ENCODE results near the gene ZNF777. TPM values are rescaled to one million over a fixed set of nuclear protein-coding genes. Genes with fewer than 3 reads are reported as not detected.

Gene ZNF777
- total RNA-seq, 1 experiment from 2014 or later = 15.6 TPM

DNA sequence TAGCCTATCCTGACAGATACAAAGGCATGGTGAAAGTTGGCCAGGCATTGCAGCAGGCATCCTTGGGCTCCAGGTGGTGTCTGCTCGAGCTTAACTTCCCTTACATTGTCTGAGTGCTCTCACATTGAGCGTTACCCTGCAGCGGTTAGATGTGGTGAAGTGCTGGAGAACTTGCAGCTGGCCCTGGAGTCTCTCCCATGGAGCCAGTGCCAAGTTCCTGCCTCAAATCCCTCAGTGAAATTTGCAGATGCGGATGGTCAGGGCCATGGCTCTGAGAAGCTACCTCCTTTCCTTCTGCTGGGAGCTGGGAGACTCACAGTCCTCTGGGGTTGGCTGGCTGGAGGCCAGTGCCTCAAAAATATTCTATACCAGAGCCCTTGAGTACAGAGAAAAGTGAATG is 40.0 kb upstream of the ZNF777 start:
- peaks cover 2% of the 10 kb centered on the region; the same call in 1 of the 2 replicates for H3K79me2 ChIP-seq (ENCODE audit: insufficient read depth, low read length)
- H3K27me3 Mint-ChIP-seq (ENCODE audit: low read depth) = peaks cover 53% of the 10 kb centered on the region
- no peak overlapping the region for H4K8ac ChIP-seq (replicated peaks; ENCODE audit: insufficient read length, low read depth, low read length)
- H2BK120ac ChIP-seq (ENCODE audit: low read depth, low read length, poor library complexity, severe bottlenecking) = no peak overlapping the region
- no peaks in the 10 kb centered on the region for H3K9me3 ChIP-seq (ENCODE audit: control insufficient read depth, low read depth, low read length)
- no peak overlapping the region for H2AFZ ChIP-seq (ENCODE audit: low read length)
- peaks cover 7 to 10% of the 10 kb centered on the region in 2 experiments for H3K4me1 Mint-ChIP-seq
- no peak overlapping the region for H2AK5ac ChIP-seq (ENCODE audit: insufficient read length, low read length)
- TF ChIP-seq, protein P1, sequence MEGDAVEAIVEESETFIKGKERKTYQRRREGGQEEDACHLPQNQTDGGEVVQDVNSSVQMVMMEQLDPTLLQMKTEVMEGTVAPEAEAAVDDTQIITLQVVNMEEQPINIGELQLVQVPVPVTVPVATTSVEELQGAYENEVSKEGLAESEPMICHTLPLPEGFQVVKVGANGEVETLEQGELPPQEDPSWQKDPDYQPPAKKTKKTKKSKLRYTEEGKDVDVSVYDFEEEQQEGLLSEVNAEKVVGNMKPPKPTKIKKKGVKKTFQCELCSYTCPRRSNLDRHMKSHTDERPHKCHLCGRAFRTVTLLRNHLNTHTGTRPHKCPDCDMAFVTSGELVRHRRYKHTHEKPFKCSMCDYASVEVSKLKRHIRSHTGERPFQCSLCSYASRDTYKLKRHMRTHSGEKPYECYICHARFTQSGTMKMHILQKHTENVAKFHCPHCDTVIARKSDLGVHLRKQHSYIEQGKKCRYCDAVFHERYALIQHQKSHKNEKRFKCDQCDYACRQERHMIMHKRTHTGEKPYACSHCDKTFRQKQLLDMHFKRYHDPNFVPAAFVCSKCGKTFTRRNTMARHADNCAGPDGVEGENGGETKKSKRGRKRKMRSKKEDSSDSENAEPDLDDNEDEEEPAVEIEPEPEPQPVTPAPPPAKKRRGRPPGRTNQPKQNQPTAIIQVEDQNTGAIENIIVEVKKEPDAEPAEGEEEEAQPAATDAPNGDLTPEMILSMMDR (conservative IDR thresholded peaks at IDR 0.05) = no peak
- no peak overlapping the region for H2BK5ac ChIP-seq (ENCODE audit: insufficient read length, low read length)
- H4K91ac ChIP-seq (ENCODE audit: insufficient read length, low read depth, low read length) = no peak overlapping the region
- H3K27ac ChIP-seq (ENCODE audit: insufficient read length, low read depth, low read length) = no peak overlapping the region
- no peak overlapping the region for H2BK15ac ChIP-seq (ENCODE audit: low read depth, low read length)
- no peaks in the 10 kb centered on the region for H4K20me1 ChIP-seq (ENCODE audit: control insufficient read depth, insufficient read depth, insufficient read length)
- no peak overlapping the region for H3K27ac Mint-ChIP-seq
- H3K4me2 ChIP-seq (ENCODE audit: insufficient read depth, insufficient read length, low read length) = no peak overlapping the region
- H3K4ac ChIP-seq (ENCODE audit: low read depth, low read length) = no peak overlapping the region
- no peaks in the 10 kb centered on the region; the same call in 1 of the 2 replicates for H3K4me1 ChIP-seq (ENCODE audit: insufficient read depth, low read length)
- WGBS (ENCODE audit: extremely low coverage, insufficient read length, low lambda C conversion rate) = no CpG with 5 or more reads among the region's 4 CpGs
- peaks cover 7% of the 10 kb centered on the region for H3K23me2 ChIP-seq (ENCODE audit: insufficient read length, low read depth, low read length, poor library complexity, severe bottlenecking)
- H3K14ac ChIP-seq (ENCODE audit: insufficient read depth, low read length) = no peak overlapping the region
- H3K79me1 ChIP-seq (ENCODE audit: insufficient read depth, low read depth, low read length, poor library complexity, severe bottlenecking) = no peaks in the 10 kb centered on the region
- peaks cover 0 to 2% (median 0%) of the 10 kb centered on the region in 3 experiments; a peak in 2 of 7 replicates for H3K36me3 Mint-ChIP-seq (ENCODE audit: insufficient read depth in 1 of 3, low read depth in 3 of 3)
- peaks cover 8 to 10% of the 10 kb centered on the region in 2 experiments for H3K9me3 Mint-ChIP-seq
- H3K56ac ChIP-seq (ENCODE audit: insufficient read length, low read depth, low read length) = no peak overlapping the region
- no peak overlapping the region for H3K4me3 Mint-ChIP-seq
- no peak overlapping the region for H3T11ph ChIP-seq (ENCODE audit: low read length)
- no peak overlapping the region for H3K9ac ChIP-seq (ENCODE audit: extremely low read depth, insufficient read length, low read length)
- H2BK12ac ChIP-seq (ENCODE audit: insufficient read length, low read depth, low read length) = no peak overlapping the region
- no peak overlapping the region for H3K18ac ChIP-seq (ENCODE audit: insufficient read length, low read depth, low read length)
- H3K23ac ChIP-seq (ENCODE audit: insufficient read length, low read depth, low read length) = no peak overlapping the region
- no peak for DNase-seq
- H2BK20ac ChIP-seq (ENCODE audit: low read depth, low read length, poor library complexity, severe bottlenecking) = no peak overlapping the region
- peaks cover 4% of the 10 kb centered on the region; the same call in 1 of the 2 replicates for H3K27me3 ChIP-seq (ENCODE audit: insufficient read depth, low read length)
- no peak overlapping the region for H4K5ac ChIP-seq (ENCODE audit: insufficient read length, low read depth, low read length)

All from H9 (cell line).